ENCODE results near the gene ERICH4. TPM values are rescaled to one million over a fixed set of nuclear protein-coding genes. Genes with fewer than 3 reads are reported as not detected.
"Not testable (repeated sequence)": the region's sequence is repeated elsewhere in the genome, so short reads cannot be mapped to it uniquely, and the experiment has no call there.

ERICH4 gene
- total RNA-seq, 1 donor from 2014 or later = not detected

DNA sequence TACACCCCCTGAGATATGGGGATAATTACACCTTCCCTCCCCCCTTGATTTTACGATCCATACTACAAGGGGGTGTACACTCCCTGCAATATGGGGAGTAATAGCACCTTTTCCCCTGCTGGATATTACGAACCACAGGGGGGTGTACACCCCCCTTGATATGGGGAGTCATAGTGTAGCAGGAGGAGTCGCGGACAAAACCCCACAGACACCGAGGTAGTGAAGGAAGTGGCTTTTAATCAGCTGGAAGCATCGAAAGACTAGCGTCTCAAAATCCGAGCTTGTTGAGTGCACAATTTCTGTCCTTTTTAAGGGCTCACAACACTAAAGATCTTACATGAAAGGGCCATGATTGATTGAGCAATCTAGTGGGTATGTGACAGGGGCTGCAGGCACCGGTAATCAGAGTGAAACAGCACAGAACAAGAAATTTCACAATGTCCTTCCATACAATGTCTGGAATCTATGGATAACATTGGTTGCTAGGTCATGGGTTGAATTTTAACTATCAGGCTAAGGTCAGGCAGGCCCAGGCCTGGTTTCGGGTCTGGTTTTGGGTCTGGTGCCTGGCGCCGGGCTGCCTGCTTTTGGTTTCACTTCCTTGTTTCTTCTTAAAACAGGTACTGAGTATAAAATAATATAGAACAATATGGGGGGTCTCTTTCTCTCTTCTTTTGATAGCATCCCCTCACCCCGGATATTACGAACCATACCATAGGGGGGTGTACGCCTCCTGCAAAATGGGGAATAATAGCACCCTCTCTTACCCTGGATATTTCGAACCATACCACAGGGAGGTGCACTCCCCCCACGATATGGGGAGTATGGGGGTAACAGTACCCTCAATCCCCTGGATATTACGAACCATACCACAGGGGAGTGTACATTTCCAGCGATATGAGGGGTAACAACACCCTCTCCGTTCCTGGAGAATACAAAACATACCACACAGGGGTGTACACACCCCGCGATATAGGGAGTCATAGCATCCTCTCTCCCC, 20.6 kb downstream of the ERICH4 start:
- intact Hi-C loops (cut with micrococcal nuclease) = not testable (repeated sequence)

DNA sequence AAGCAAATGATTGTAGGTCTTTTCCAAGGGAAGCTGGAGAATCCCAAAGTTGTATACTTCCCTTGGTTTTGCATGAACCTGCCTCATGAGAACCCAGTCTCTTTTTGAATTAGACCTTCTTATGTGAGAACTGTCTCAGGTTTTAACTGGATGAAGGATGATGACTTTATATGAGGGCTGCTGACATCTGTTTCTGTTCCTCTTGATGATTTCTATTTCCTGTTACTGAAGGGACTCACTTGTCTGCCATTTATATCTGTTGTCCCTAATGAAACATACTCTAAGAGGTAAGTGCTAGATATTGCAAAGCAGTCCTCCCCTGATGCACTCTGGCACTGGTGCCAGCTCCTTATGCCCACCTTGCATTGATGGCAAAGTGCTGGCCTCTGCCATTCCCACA, 33.6 kb downstream of the ERICH4 start:
- intact Hi-C loops (cut with micrococcal nuclease) = no loop called here

DNA sequence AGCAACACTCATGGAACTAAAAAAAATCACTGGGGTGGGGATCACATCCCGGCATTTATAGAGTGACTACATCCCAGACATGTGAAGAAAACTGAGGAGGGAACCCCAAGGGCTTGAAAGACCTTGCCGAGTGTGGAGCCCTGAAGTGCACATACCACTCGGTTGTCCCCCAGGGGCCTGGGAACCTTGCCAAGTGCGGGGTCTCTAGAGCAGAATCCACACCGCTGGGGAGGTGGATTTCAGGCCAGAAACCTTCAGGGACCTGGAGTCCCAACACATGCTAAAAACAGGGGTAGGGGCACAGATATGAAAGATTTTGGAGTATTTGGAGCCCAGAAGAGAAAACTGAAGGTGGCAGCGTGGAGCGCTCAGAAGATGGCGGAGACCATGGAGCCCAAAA, 35.2 kb downstream of the ERICH4 start:
- intact Hi-C loops (cut with micrococcal nuclease) = no loop called here

GRCh38 chr19:41478875-41479756, 36.2 kb downstream of the ERICH4 start:
- intact Hi-C loops (cut with micrococcal nuclease) = no loop called here

- intact Hi-C loops (cut with micrococcal nuclease) = no loop called here
These were observed 36.8 kb downstream of the ERICH4 start for GRCh38 chr19:41479757-41480191.

DNA sequence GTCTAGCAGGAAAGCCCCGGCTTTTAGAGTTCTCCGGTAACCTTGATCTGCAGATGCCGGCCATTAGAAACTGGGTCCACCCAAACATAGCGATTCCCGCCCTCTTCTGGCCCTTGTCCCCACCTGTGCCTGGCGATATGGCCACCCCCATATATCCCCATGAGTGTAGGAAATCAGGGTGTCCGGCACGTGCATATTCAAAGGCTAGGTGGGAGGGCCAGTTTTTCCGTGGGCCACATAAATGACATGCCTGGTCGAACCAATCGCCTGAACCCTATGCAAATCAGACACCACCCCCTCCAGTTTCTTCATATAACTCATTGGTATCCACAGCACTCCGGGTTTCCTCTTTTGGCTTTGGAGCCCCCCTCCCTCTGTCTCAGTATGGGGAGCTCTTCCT, 37.4 kb downstream of the ERICH4 start:
- intact Hi-C loops (cut with micrococcal nuclease) = no loop called here

GRCh38 chr19:41484822-41485221, 41.9 kb downstream of the ERICH4 start:
- intact Hi-C loops (cut with micrococcal nuclease) = no loop called here

- intact Hi-C loops (cut with micrococcal nuclease) = not testable (repeated sequence)
These were observed 44.0 kb downstream of the ERICH4 start for GRCh38 chr19:41486953-41487352.

DNA sequence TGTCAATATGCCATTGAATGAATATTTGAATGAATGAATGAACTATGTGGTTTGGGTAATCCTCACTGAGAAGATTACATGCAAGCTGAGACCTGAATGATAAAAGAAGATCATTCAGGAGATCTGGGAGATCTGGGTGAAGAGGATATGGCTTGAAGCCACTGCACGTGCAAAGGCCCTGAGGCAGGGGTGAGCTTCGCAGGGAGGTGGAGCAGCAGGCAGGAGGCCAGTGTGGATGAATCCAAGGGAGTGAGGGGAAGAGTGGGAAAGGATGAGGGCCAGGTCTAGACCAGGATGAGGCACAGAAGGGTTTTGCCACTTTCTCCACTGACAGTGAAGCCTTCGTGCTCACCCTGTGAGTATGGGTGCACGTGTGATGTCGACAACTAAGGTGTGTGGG, 49.9 kb downstream of the ERICH4 start:
- intact Hi-C loops (cut with micrococcal nuclease) = no loop called here

Other genes starting within 250 kb of the ERICH4 start
- gene CYP2S1, start 249.9 kb upstream of the ERICH4 start, total RNA-seq = 0.23 and 0.41 TPM in 2 replicates
- not detected in 2 replicates for gene AXL, start 223.9 kb upstream of the ERICH4 start, total RNA-seq
- gene HNRNPUL1, start 178.8 kb upstream of the ERICH4 start, total RNA-seq = 331 and 349 TPM in 2 replicates
- 51.7 and 55.9 TPM in 2 replicates for gene CCDC97, start 133.0 kb upstream of the ERICH4 start, total RNA-seq
- gene TGFB1, start 89.2 kb upstream of the ERICH4 start, total RNA-seq = 179 and 181 TPM in 2 replicates
- 11.5 TPM in 2 replicates for gene B9D2, start 79.0 kb upstream of the ERICH4 start, total RNA-seq
- gene TMEM91, start 66.6 kb upstream of the ERICH4 start, total RNA-seq = 4.4 and 5.6 TPM in 2 replicates
- 32.3 and 37.7 TPM in 2 replicates for gene EXOSC5, start 45.8 kb upstream of the ERICH4 start, total RNA-seq
- 16.8 and 19.5 TPM in 2 replicates for gene BCKDHA, start 45.3 kb upstream of the ERICH4 start, total RNA-seq
- 2.4 and 2.8 TPM in 2 replicates for gene B3GNT8, start 15.8 kb upstream of the ERICH4 start, total RNA-seq
- 44.5 and 48.9 TPM in 2 replicates for gene DMAC2, start 3.2 kb upstream of the ERICH4 start, total RNA-seq
- 44.3 and 49.9 TPM in 2 replicates for gene CEACAM21, start 133.0 kb downstream of the ERICH4 start, total RNA-seq
- gene CEACAM4, start 183.9 kb downstream of the ERICH4 start, total RNA-seq = not detected in 2 replicates
- gene CEACAM7, start 245.1 kb downstream of the ERICH4 start, total RNA-seq = not detected in 2 replicates